Activated T-cell treated with anti-CD3 and anti-CD28 coated beads, Interleukin-2, amount 50 U/mL, for 72 hours (primary cell): Measurements from ENCODE around the gene GJB2. TPM values are rescaled to one million over a fixed set of nuclear protein-coding genes. Genes with fewer than 3 reads are reported as not detected.

Experiments used
- ATAC-seq, 2 donors: fragments of 150-1000 bp; cut with Tn5 transposase; replicated peaks in 1 of 2; 2 replicates each; pipeline ENCODE4 v1.10.0; 2021; ENCODE audit warnings: moderate library complexity in 2 of 2, mild to moderate bottlenecking in 1 of 2
- DNase-seq, 2 donors: peaks; one replicate each; pipeline ENCODE4 v3.0.0; 2021 to 2022; ENCODE audit warnings: mixed read lengths in 1 of 2
- H3K27ac Mint-ChIP-seq: one replicate; pipeline ENCODE4 v1.8.0; 2022; ENCODE audit warnings: mild to moderate bottlenecking, moderate library complexity, mixed read lengths
- H3K27me3 Mint-ChIP-seq: one replicate; pipeline ENCODE4 v1.8.0; 2022; ENCODE audit warnings: low read depth, mixed read lengths
- H3K36me3 Mint-ChIP-seq, 2 donors: one replicate each; pipeline ENCODE4 v1.8.0; 2022; ENCODE audit warnings: mixed read lengths in 2 of 2, mild to moderate bottlenecking in 1 of 2; ENCODE audit not compliant: insufficient read depth in 2 of 2
- H3K4me1 Mint-ChIP-seq: one replicate; pipeline ENCODE4 v1.8.0; 2022; ENCODE audit warnings: low read depth, mixed read lengths
- H3K4me3 Mint-ChIP-seq, 2 donors: one replicate each; pipeline ENCODE4 v1.8.0; 2022; ENCODE audit warnings: mild to moderate bottlenecking in 2 of 2, mixed read lengths in 2 of 2, moderate library complexity in 2 of 2
- H3K9me3 Mint-ChIP-seq, 2 donors: one replicate each; pipeline ENCODE4 v1.8.0; 2022; ENCODE audit warnings: mixed read lengths in 2 of 2
- total RNA-seq, 2 donors: library from RNA; stranded (reverse); gene quantifications; one replicate each; pipeline ENCODE4 v1.2.3, GENCODE V29; 2022

GJB2 gene
- total RNA-seq, 2 donors from 2014 or later = 1.8 to 5.9 TPM

DNA sequence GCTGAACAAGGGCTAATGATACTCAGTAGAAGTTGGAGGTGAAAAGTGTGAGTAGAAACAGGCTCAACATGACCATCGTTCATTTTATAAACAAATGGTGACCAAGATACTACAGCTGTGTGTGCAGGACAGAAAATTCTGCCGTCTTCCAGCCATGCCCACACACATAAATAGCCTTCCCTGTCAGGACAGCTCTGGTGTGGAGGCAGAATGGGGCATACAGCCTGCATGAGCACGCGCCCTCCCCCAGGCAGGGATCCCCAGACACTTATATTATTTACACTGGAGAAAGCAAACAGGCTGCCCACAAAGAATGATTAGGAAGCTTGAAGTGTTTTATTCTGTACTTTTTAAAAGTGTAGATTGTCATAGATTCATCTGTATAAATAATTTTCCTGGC, 52.3 kb downstream of the GJB2 start:
- peaks cover 64% of the 10 kb centered on the region for H3K27me3 Mint-ChIP-seq

DNA sequence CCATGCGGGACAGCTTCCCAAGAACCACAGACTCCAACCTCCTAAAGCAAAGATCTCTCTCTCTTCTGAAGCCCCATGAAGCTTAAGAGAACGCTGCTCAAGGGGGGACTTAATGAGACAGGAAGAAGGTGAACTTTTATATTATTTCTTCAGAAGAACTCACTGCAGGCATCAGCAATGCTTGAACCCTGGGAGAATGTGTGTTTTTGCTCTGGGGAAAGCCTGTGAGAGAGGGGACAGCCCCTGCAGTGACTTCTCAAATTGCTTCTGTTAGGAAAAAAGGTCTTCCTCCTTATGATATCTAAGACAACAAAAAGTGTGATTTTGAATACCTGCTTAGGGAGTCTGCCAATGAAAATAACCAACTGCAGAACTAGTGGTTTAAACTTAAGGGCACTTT, 54.9 kb downstream of the GJB2 start:
- no peak for ATAC-seq
- peaks cover 10% of the 10 kb centered on the region for H3K4me1 Mint-ChIP-seq

More for the DNA sequence above, 52.3 kb downstream of the GJB2 start:
- no peak overlapping the region for H3K27ac Mint-ChIP-seq
- ATAC-seq (no peak), DNase-seq (no peak)
- no peak overlapping the region for H3K4me3 Mint-ChIP-seq
- H3K9me3 Mint-ChIP-seq = no peaks in the 10 kb centered on the region
- H3K4me1 Mint-ChIP-seq = peaks cover 10% of the 10 kb centered on the region
- H3K36me3 Mint-ChIP-seq = no peaks in the 10 kb centered on the region

More for the DNA sequence above, 54.9 kb downstream of the GJB2 start:
- Mint-ChIP-seq H3K9me3 (no peaks in the 10 kb centered on the region), H3K27ac (no peak overlapping the region), H3K27me3 (peaks cover 52% of the 10 kb centered on the region), H3K4me3 (no peak overlapping the region), H3K36me3 (no peaks in the 10 kb centered on the region)
- no peak for DNase-seq

Other genes with a start within 250 kb of the GJB2 start
- 100 to 1,000 TPM in 1 of 2 donors, 10 to 100 TPM in 1; 86.4 to 103 TPM for gene ZMYM2, start 234.2 kb downstream of the GJB2 start, total RNA-seq
- gene GJA3, start 31.9 kb downstream of the GJB2 start, total RNA-seq = under 1 TPM; 0.67 to 0.74 TPM
- 1 to 10 TPM; 4.0 to 9.5 TPM for gene GJB6, start 39.4 kb upstream of the GJB2 start, total RNA-seq